GM12892 (cell line): Measurements from ENCODE around the gene H6PD.

Experiments used
- POLR2A ChIP-seq: IDR thresholded peaks from 2 replicates; pipeline ENCODE4 v1.6.1; 2011; ENCODE audit warnings: low read depth, low read length, control low read depth
- POLR2AphosphoS5 ChIP-seq: IDR thresholded peaks from 2 replicates; pipeline ENCODE4 v1.6.1; 2011; ENCODE audit warnings: low read depth, low read length, control low read depth
- TAF1 ChIP-seq: IDR thresholded peaks from 2 replicates; pipeline ENCODE4 v1.6.1; 2011; ENCODE audit warnings: low read depth, mild to moderate bottlenecking, control low read depth, low read length, borderline replicate concordance

- TF ChIP-seq POLR2A (no peak), POLR2AphosphoS5 (no peak), TAF1 (no peak)
Observed at GRCh38 chr1:9311479-9311878, 76.9 kb downstream of the H6PD start.
